ENCODE measurements around the gene THRAP3.
A peak's percentile ranks its signal among the peaks of the same experiment; 100 is the strongest.

Gene THRAP3

DNA sequence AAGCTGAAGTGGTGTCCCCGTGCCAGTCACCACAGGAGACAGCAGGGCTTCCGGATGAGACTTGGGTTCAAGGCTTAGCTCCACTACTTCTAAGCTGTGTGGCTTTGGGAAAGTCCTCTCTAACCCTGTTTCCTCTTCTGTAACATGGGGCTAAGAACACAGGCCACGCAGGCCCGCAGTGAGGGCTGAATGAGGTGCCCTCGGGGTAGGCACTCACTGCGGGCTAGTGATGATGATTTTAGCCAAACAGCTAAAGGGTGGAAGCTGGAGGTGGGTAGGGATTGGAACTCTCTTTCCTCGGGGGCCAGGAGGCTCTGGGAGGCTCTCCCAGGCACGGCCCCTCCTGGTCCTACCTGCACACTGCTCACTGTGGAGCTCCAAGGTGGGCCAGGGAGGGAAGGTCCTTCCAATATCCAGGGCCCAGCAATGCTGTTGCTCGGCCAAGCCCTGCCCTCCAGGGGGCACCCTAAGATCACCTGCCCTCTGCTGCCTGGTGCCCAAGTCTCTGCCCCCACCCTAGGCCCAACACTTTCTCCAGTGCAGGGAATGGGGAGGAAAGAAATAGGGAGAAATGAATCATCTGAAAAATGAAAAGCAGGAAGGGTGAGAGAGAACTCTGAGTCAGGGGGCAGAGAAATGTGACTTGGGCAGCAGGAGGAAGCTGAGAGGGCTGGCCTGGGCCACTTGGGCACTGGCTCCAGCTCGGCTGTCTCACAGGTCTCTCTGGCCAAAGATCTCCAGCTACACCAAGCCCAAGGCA is 118.4 kb downstream of the THRAP3 start:
- H3K4me3 ChIP-seq (ENCODE audit: low read length) = no peak overlapping the region
- DNase-seq (ENCODE audit: low read depth) = no peak
- TF ChIP-seq, protein P1, sequence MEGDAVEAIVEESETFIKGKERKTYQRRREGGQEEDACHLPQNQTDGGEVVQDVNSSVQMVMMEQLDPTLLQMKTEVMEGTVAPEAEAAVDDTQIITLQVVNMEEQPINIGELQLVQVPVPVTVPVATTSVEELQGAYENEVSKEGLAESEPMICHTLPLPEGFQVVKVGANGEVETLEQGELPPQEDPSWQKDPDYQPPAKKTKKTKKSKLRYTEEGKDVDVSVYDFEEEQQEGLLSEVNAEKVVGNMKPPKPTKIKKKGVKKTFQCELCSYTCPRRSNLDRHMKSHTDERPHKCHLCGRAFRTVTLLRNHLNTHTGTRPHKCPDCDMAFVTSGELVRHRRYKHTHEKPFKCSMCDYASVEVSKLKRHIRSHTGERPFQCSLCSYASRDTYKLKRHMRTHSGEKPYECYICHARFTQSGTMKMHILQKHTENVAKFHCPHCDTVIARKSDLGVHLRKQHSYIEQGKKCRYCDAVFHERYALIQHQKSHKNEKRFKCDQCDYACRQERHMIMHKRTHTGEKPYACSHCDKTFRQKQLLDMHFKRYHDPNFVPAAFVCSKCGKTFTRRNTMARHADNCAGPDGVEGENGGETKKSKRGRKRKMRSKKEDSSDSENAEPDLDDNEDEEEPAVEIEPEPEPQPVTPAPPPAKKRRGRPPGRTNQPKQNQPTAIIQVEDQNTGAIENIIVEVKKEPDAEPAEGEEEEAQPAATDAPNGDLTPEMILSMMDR (conservative IDR thresholded peaks at IDR 0.05; ENCODE audit: low read depth, low read length) = peak; percentile 84

DNA sequence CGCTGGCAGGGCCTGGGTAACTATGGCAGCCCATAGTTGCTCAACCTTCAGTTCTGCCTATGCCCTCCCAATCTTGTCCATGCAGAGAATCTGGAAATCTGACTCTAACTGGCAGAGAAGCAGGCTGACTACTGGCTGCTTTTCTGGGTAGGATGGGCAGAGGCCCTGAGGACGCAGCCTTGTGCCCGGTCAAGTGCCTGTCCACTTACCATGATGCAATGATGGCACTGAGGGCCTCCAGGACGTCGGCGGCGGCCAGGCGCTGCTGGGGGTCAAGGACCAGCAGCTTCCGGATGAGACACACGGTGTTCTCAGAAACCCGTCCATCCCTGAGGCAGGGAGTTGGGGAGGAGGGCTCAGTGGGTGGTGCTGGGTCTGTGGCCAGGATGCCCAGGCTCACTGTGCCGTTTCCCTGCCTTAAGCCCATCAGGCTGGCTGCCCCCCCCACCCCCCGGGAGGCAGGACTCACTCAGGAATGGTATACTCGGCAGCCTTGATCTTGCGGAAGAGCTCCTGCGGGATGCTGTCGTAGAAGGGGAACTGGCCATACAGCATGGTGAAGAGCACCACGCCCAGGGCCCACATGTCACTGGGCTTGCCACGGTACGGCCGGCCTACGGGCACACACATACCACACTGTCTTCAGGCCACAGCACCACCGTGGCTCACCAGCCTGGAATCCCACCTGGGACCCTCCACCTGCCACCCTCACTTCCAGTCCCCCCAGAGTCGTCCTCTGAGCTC is 119.6 kb downstream of the THRAP3 start:
- TF ChIP-seq, protein P1 (conservative IDR thresholded peaks at IDR 0.05; ENCODE audit: low read depth, low read length) = no peak

DNA sequence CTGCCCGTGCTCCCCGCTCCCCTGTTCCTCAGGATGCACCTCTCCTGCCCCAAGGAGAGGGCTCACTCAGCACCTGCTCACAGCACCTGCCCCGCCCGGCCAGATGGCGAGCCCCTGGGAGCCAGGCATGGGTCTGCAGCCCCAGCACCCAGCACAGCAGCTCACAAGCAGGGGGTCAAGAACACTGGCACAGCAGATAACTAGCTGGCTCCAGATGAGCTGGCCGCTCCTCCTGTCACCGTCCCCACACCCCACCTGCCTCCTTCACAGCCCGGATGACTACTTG is 120.1 kb downstream of the THRAP3 start:
- TF ChIP-seq, protein P1 (conservative IDR thresholded peaks at IDR 0.05; ENCODE audit: low read depth, low read length) = no peak
- H3K4me3 ChIP-seq (ENCODE audit: low read length) = no peak overlapping the region
- DNase-seq (ENCODE audit: low read depth) = no peak

More for the DNA sequence above, 119.6 kb downstream of the THRAP3 start:
- no peak for DNase-seq (ENCODE audit: low read depth)
- no peak overlapping the region for H3K4me3 ChIP-seq (ENCODE audit: low read length)

DNA sequence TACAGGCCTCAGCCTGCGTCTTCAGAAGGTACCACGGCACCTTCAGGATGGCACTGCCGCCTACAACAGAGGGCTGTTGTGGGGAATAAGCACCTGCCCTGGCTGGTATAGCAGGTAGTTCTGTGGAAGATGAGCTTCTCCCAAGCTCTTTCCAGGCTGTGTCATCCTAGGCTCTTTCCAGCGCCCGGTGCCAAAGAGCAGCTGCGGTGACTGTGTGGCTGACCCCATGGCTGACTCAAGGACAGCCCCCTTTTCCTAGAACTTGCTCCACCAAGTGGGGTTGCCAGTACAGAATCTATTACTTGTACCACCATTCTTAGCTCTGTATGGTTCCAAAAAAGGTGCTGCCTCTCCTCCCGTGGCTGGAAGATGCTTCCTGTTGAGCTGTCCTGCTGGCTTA is 121.1 kb downstream of the THRAP3 start:
- no peak for DNase-seq (ENCODE audit: low read depth)
- H3K4me3 ChIP-seq (ENCODE audit: low read length) = no peak overlapping the region
- TF ChIP-seq, protein P1 (conservative IDR thresholded peaks at IDR 0.05; ENCODE audit: low read depth, low read length) = no peak

DNA sequence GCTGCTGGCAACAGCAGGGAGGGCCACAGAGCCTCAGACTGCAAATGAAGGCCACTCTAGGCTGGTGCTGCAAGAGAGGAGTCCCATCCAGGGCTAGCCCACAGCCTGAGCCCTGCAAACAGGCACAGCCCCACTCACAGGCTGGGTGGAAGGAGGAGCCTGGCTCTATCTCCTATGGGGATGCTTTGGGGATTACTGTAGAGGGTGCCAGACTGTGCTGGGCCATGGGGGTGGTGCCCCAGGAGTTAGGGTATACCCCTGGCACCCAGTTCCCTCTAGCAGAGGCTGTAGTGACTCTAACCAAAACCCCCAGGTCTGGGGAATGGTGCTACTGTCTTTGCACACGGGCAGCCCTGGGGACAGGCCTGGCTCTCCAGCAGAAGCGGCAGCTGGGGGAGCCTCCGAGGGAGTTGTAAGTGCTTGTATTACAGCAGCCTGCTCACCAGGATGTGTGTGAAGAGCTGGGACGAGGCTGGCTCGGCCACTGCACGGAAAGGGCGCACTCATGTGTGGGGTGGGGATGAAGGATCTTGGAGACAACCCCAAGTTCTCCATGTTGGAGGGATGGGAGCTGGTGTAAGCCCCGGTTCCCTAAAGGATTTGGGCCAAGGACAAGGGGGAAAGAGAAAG is 122.6 kb downstream of the THRAP3 start:
- DNase-seq (ENCODE audit: low read depth) = no peak
- H3K4me3 ChIP-seq (ENCODE audit: low read length) = no peak overlapping the region
- TF ChIP-seq, protein P1 (conservative IDR thresholded peaks at IDR 0.05; ENCODE audit: low read depth, low read length) = no peak

DNA sequence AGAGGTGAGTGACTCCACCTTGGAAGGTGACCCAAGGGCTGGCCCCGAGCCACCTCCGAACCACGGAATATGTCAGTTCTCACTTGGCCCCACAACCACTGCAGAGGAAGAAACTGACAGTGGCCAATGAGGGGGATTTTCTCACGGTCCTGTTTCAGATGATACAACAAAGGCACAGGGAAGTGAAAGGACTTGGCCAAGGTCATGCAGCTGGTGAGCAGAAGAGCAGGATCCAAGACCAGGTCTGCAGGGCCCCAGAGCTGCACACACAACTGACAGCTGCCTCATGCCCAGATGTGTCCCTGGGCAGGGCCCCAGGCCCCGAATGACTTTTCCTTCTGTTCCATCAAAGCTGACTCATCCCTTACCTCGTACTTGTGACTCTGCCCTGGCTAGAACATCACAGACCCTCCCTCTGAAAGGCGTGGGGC is 125.0 kb downstream of the THRAP3 start:
- TF ChIP-seq, protein P1 (conservative IDR thresholded peaks at IDR 0.05; ENCODE audit: low read depth, low read length) = no peak
- no peak for DNase-seq (ENCODE audit: low read depth)
- H3K4me3 ChIP-seq (ENCODE audit: low read length) = no peak overlapping the region

All from retinal pigment epithelial cell (primary cell).